Left ventricle myocardium superior (tissue), 1 donor: ENCODE results near the gene ARHGEF1. TPM values are rescaled to one million over a fixed set of nuclear protein-coding genes. Genes with fewer than 3 reads are reported as not detected.
A peak's percentile ranks its signal among the peaks of the same experiment; 100 is the strongest.

Experiments
- ATAC-seq: fragments of 200-7000 bp; cut with Tn5 transposase; one replicate; pipeline ENCODE4 v1.9.1; 2020; ENCODE audit warnings: mild to moderate bottlenecking, moderate library complexity
- DNase-seq: peaks from one replicate; pipeline ENCODE4 v3.0.0-alpha.2; 2020
- intact Hi-C: fragments of 100-400 bp; cut with micrococcal nuclease; formaldehyde crosslinking; loops from one replicate; pipeline ENCODE4 v1.11.0; 2022
- total RNA-seq: library from RNA; stranded (reverse); fragmentation: NEBNext Ultra II Directional; extraction: Animal tissue kit (Norgen Biotek cat#: 25700); gene quantifications from one replicate; pipeline ENCODE4 v1.2.1, GENCODE V29; 2021
- donor health status: DM: no; HTN: yes; CAD: no; lungs with severe emphysema.

The ARHGEF1 gene
- total RNA-seq, 1 donor from 2014 or later, result 26.9 TPM

DNA sequence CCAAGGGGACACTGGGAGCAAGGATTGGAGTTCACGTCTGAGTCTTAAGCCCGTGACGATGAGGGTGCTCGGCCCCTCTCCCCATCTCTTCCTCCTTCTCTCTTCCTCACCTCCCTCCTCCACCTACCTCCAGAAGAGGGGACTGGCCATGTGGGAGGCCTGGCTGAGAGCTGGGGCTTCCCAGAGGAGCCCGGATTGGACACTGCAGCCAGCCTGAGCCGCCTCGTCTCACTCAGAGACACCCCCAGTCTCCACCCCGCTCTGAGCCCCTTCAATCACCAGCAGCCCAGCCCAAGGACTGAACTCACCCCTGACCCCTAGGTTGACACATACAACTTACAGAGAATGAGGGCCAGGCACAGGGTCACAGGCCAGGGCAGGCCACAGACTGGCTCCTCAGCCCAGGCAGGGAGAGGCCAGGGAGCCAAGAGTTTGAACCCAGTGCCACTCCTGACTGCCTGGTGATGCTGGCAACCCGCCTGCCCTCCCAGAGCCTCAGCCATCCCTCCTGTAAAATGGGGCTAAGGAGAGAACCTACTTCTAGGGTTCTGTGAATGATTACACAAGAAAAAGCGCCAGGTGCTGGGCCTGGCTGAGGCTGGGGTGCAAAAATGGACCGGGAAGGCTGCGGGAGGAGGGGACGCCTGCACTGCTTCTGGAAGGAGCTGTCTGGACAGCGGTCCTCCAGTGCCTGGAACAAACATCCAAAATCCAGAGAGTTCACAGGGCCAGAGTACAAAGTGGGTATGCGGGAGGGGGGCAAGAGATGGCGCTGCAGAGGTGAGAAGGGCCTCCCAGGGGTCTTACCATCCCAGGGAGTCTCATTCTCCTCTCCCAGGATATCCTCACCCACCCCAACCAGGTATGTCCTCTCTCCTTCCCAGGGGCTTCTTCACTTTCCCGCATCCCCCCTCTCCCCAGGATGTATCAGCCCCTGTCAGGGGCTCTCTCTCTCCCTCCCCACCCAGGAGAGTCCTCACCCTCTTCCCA, 4.8 kb upstream of the ARHGEF1 start:
- no peak for ATAC-seq
- intact Hi-C loops, result no loop called here
- no peak for DNase-seq

DNA sequence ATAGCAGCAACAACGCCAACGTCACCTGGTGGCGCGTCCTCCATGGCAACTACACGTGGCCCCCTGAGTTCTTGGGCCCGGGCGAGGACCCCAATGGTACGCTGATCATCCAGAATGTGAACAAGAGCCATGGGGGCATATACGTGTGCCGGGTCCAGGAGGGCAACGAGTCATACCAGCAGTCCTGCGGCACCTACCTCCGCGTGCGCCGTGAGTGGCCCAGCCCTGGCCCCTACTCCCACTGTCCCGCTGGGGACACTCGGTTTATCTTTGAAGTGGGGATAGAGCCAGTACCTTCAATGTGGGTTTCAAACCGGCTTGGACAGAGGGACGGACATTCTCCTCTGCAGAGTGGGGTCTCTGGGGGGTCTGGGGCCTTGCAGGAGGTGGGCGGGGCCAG, 3.9 kb upstream of the ARHGEF1 start:
- intact Hi-C loops, result no loop called here
- no peak for ATAC-seq
- no peak for DNase-seq

DNA sequence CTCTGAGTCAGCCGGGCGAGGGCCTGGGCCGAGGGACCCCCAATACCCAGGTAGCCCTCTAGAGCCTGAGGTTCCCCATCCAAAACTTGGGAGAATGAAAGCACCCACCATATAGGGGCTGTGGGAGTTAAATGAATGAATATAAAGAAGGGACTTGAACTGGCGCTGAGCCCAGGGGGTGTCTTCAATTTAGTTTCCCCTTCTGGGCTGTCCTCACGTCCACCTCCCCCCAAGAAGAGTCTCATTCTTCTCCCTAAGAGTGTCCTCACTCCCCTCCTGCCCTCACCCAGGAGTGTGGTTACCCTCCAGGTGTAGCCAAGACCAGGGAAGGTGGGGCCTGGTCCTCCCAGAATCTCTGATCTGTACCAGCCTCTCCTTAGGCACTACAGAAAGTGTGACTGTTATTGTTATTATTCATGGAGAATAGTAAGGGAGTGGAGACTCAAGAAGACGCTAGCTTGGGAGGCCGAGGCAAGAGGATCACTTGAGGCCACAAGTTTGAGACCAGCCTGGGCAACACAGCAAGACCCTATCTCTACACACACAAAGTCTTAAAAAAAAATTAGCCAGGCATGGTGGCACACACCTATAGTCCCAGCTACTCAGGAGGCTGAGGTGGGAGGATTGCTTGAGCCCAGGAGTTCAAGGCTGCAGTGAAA, 3.2 kb upstream of the ARHGEF1 start:
- ATAC-seq (no peak), DNase-seq (no peak)
- intact Hi-C loops, result no loop called here

DNA sequence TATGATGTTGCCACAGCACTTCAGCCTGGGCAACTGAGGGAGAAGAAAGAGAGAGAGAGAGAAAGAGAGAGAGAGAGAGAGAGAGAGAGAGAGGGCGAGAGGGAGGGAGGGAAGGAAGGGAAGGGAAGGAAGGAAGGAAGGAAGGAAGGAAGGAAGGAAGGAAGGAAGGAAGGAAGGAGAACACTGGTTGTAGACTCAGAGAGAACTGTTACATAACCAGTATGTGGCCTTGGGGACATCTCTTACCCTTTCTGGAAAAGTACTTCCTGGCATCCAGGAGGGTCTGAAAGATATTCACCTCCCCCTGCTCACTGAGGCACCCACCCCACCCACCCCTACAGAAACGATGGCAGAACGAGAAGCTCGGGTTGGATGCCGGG, 2.7 kb upstream of the ARHGEF1 start:
- intact Hi-C loops, result no loop called here

DNA sequence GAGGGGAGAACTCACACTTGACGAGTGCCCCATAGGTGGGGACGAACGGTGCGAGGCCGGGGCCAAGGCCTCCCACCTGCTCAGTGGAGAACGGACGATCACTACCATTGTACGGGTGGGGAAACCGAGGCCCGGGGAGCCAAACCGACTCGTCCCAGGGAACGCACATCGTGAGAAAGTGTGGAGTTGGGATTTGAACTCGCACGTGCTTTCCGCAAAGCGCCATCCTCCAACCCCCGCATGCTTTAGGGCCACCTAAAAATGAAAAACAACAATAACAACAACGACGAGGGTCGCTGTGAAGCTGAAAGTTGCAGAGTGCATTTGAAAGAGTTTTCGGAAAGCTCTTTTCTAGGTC, 458 bp downstream of the ARHGEF1 start:
- ATAC-seq, result peak; percentile 4
- intact Hi-C loops, result no loop called here
- no peak for DNase-seq

More for the DNA sequence above, 2.7 kb upstream of the ARHGEF1 start:
- ATAC-seq (no peak), DNase-seq (no peak)

DNA sequence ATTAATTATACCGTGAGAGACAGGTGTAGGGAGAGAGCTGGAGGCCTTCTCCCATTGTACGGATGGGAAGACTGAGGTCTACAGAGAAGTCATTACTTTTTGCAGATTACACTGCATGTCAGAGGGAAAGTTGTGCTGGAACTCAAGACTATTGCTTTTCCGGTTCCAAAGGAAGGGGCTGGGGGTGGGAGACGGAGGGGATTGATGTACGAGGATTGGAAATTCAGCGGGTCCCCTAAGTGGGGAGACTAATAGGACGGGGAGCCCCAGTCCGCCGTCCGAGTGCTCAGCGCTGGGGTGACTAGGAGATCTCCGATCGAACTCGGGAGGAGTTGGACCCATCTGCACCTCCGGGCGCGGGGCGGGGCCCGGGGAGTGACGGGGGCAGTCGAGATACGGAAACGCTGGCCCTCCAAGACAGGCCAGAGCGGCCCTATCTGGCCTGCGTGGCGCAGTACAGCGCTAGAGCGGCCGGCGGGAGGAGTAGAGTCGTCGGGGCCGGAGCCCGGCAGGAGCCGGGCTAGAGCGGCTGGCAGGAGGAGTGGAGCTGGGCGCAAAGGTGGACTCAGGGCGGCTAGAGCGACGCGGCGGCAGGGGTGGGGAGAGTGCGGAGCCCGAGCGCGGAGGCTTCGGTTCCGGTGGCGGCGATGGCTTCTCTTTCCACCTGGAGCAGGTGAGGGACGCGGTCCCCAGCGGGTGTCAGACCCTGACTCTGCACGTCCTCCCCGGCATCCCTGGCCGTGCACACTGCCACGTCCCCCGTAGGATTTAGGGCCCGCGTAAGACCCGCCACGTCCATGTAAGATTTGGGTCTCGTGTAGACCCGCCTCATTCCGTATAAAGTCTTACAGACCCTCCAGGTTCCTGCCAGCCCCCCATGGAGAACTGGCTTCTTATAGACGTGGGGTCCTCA, 1.1 kb downstream of the ARHGEF1 start:
- DNase-seq (peak; percentile 97), ATAC-seq (peak; percentile 97)
- intact Hi-C loops, result no loop called here

DNA sequence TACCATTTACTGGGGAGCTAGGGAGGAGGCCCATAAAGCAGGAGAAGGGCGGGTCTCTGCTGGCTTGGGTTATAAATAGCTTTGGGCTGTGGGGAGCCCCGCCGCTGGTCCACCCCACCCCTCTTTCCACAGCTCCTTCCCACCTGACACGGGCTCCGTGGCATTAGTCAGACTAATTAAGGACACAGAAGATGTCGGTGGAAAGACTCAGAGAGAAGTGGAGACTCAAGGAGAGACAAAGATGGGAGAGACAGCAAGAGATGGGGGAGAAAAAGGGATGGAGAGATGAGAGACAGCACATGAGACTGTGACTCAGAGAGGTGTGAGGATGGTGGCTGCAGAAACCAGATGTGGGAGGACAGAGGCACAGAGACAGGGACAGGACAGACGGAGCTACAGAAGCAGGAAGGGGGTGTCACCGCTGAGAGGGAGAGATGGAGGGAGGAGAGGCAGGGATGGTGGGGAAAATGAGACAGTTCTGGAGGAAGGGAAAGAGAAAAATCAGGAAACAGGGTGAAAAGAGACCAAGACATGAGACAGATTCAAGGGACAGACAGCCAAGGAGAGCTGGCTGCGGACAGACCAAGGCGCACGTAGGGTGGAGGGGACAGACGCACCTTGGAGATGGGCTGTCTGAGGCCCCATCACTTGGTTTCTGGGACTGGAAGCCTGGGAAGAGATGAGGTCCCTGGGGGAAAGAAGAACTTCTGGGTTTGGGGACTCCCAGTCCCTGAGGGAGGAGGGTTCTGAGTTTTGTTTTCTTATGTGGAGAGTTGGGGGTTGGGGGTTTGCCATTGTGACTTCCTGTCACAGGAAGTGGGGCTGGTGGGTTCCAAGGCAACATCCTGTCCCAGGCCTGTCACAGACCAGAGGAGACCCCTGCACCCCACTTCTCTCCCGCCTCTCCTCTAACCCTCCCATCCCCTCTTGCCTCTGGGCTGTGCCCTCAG, 4.1 kb downstream of the ARHGEF1 start:
- no peak for DNase-seq
- no peak for ATAC-seq
- intact Hi-C loops, result no loop called here

DNA sequence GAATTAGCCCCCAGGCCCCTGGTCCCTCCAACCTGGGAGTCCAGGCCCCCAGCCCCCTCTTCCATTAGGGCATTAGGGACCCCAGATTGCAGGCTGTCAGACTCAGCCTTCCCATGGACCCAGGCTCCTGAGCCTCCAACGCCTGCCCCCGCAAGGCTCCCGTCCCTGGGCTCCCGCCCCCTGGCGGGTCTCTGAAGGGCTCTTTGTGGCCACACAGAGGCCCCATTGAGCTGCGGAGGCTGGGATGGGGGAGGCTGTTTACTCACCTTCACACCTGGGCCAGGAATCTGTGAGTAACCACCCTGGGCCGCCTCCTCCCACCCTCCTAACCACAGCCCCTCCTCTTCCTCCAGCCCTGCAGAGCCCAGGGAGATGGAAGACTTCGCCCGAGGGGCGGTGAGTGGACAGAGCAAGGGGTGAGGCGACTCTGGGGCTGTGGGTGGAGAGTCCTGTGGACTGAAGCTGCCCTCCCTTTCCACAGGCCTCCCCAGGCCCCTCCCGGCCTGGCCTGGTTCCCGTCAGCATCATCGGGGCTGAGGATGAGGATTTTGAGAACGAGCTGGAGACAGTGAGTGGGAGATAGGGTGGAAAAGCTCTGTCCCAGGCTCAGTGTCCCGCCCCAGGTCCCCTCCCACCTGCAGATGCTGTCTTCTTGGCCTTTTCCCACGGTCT, 4.9 kb downstream of the ARHGEF1 start:
- ATAC-seq (no peak), DNase-seq (peak; percentile 44)
- intact Hi-C loops, result no loop called here

DNA sequence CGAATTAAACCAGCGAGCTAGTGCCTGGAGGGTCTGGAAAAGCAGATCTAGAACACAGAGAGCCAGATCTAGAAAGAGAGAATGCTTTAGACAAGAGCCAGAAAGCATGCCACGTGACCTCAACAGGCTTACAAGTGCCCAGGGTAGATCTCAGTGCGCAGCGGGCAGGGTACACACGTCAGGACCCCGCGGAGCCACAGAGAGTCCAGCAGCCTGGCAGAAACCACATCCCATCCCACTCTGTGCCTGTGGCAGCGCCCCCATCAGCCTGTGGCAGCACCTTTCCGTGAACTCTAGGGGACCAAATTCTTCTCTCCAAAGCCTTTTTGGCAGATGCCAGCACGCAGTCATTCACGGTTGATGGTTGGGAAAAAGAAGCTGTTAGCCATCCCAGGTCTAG, 5.9 kb downstream of the ARHGEF1 start:
- ATAC-seq, result no peak
- no peak for DNase-seq
- intact Hi-C loops, result no loop called here

DNA sequence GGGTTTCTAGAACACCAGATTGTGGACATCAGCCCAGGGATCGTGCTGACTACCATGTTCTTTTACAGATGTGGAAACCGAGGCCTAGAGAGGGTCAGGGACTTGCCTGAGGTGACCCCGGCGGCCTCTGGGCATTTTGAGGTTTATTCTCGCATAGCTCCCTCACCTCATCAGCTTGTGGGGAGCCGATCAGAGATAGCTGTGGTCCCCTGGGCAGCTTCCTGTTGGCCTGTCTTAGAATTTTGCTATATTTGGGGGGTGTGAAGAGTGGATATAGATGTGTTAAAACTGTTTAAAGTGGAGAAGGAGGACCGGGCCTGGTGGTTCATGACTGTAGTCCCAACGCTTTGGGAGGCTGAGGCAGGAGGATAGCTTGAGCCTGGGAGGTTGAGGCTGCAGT, 6.9 kb downstream of the ARHGEF1 start:
- DNase-seq (no peak), ATAC-seq (no peak)
- intact Hi-C loops, result no loop called here

DNA sequence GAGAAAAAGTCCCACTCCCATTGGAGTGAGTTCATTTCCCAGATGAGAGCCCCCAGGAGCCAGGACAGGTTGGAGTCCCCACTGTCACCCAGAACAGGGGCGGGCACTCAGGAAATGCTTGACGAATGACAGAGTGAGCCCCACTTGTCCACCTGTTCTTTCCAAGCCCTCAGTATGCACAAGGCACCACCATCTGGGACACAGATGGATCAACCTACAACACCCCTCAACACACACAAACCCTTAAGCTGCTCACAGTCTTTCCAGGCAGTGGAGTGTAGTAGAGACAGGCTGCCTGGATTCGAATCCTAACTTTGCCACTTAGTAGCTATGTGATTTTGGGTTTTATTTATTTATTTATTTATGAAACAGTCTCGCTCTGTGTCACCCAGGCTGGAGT, 8.0 kb downstream of the ARHGEF1 start:
- ATAC-seq (no peak), DNase-seq (no peak)
- intact Hi-C loops, result no loop called here

DNA sequence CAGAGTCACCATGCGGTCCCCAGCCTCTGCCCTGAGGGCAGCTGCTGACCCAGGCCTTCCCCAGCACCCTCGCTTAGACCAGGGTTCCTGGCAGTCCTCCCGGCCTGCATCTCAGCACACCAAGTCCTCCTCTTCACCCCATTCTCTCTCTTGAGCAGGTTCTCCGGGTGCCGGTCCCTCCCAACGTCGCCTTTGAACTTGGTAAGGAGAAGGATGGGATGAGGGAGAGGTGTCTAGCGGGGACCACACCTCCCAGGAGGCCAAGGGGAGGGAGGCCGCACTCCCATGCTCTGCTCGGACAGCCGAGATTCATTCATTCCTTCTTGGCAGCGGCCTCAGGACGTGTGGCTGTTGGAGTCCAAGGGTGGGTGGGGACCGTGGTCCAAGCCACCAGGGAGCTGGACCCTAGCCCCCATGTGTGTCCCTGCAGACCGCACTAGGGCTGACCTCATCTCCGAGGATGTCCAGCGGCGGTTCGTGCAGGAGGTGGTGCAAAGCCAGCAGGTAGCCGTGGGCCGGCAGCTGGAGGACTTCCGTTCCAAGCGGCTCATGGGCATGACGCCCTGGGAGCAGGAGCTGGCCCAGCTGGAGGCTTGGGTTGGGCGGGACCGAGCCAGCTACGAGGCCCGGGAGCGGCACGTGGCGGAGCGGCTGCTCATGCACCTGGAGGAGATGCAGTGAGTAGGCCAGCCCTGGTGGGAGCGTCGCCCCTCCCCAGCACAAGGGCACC, 9.4 kb downstream of the ARHGEF1 start:
- no peak for ATAC-seq

DNA sequence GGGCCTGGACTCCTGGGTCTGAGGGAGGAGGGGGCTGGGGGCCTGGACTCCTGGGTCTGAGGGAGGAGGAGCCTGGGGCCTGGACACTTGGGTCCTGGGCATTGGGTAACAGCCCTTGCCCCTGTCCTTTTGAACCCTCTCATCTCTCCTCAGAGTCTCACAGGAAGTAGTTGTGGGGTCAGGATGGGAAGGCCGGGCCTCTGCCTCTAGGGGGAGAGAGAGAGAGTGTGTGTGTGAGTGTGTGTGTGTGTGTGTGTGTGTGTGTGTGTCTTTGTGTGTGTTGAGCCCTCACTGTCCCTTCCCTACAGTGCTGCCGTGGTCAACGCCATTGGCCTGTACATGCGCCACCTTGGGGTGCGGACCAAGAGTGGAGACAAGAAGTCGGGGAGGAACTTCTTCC, 10.9 kb downstream of the ARHGEF1 start:
- no peak for DNase-seq
- ATAC-seq, result no peak
- intact Hi-C loops, result no loop called here

More for the DNA sequence above, 9.4 kb downstream of the ARHGEF1 start:
- intact Hi-C loops, result no loop called here
- DNase-seq, result no peak

DNA sequence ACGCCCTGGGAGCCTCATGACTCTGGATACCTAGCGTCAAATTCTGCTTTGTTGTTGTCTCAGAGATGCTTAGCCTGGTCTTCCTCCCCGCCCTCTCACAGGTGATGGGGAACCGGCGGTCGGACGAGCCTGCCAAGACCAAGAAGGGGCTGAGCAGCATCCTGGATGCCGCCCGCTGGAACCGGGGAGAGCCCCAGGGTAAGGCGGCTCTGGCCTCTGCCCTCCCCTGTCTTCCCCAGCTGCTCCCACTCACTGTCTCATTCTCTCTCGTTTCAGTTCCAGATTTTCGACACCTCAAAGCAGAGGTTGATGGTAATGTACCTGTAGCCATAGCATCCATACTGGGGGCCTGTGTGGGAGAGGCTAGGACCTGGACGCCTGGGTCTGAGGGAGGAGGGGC, 11.4 kb downstream of the ARHGEF1 start:
- ATAC-seq, result no peak
- DNase-seq, result no peak
- intact Hi-C loops, result no loop called here

DNA sequence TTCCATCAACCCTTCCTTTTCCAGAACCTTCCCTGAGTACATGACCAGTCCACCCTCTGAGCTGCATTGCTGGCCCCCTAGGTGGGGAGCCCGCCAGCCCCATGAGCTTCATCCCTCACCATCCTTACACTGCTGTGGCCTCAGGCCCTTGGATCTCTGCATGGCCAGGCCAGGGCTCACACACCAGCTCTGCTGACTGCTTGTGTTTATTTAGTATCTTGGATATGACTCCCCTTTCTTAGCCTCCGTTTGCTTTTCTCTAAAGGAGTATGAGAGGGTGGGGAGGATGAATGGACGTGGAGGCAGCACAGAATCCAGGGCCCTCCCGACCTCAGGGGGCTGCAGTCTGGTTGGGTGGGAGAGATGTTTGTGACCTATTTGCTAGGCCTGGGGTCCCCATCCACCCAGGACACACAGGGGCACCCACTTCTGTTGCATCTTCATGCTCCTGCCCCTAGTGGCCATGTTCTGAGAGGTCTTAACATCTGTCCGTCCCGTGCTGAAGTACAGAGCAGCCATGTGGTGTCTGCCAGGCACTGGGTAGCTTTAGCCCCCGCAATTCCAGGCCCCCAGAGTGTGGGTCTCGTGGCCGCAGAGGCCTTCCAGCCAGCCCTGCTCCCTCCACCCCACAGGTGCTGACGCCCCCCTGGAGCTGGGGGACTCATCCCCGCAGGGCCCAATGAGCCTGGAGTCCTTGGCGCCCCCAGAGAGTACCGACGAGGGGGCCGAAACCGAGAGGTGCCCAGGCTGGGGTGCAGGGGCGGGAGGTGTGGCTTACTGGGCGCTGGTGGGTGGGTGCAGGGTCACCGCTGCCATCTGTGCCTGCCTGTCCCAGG, 13.0 kb downstream of the ARHGEF1 start:
- intact Hi-C loops, result no loop called here
- ATAC-seq (no peak), DNase-seq (no peak)

DNA sequence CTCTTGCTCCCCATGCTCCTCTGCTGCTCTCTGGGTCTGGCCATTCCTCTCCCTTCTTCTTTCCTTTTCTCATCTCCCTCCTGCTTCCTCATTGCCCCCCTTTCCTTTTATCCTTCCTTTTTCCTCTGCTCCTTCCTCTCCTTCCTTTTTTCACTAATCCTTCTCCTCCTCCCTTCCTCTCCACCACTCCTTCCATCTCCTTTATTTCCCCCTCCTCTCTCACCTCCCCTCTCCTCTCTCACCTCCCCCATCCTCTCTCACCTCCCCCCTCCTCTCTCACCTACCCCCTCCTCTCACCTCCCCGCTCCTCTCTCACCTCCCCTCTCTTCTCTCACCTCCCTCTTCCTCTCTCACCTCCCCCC, 13.6 kb downstream of the ARHGEF1 start:
- intact Hi-C loops, result no loop called here
- DNase-seq (no peak), ATAC-seq (no peak)

DNA sequence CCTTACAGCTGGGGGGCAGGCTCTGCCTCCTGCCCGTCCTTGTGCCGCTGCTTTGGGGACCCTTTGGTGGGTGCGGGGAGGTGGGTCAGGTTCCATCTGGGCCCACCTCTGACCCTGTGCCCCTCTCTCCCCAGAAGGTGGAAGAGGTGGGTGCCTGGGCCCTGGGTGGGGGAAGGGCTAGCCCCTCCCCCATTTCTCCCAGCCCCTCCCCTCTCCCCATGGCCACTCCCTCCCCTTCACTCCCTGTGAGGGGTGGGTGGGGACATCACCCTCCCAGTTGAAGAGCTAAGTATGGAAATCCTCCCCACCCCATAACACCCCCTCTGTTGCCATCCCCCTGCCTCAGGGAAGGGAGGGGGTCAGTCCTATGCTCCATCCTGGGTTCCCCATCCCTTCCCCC, 14.2 kb downstream of the ARHGEF1 start:
- DNase-seq, result no peak
- intact Hi-C loops, result no loop called here
- ATAC-seq, result no peak
